Type B pancreatic cell (in vitro differentiated cells): ENCODE measurements around the gene S100P. TPM values are rescaled to one million over a fixed set of nuclear protein-coding genes. Genes with fewer than 3 reads are reported as not detected.
A peak's percentile ranks its signal among the peaks of the same experiment; 100 is the strongest.

Experiments
- DNase-seq: peaks from one replicate; pipeline ENCODE4 v3.0.0; 2021; ENCODE audit warnings: mixed read lengths; ENCODE audit not compliant: unreplicated experiment; ENCODE audit errors: extremely low spot score
- H3K27ac Mint-ChIP-seq: 2 replicates; pipeline ENCODE4 v1.8.0; 2021; ENCODE audit warnings: mild to moderate bottlenecking, mixed read lengths
- H3K27me3 Mint-ChIP-seq: 2 replicates; pipeline ENCODE4 v1.8.0; 2021; ENCODE audit warnings: mixed read lengths
- H3K36me3 Mint-ChIP-seq: 2 replicates; pipeline ENCODE4 v1.8.0; 2021; ENCODE audit warnings: mixed read lengths
- H3K4me1 Mint-ChIP-seq: one replicate; pipeline ENCODE4 v1.8.0; 2021; ENCODE audit warnings: mixed read lengths; ENCODE audit not compliant: unreplicated experiment
- H3K4me3 Mint-ChIP-seq: 2 replicates; pipeline ENCODE4 v1.8.0; 2021; ENCODE audit warnings: mild to moderate bottlenecking, mixed read lengths
- H3K9me3 Mint-ChIP-seq: 2 replicates; pipeline ENCODE4 v1.8.0; 2021; ENCODE audit warnings: mixed read lengths
- CTCF ChIP-seq: fragments of 200-600 bp; sonication (generic); conservative IDR thresholded peaks from 2 replicates; pipeline ENCODE4 v1.5.0; 2021; ENCODE audit warnings: antibody characterized with exemption, mild to moderate bottlenecking
- total RNA-seq: library from RNA; stranded (reverse); gene quantifications from 2 replicates; pipeline ENCODE4 v1.2.1, GENCODE V29; 2021; ENCODE audit warnings: low replicate concordance

S100P gene
- total RNA-seq, 1 donor from 2014 or later = 80.8 TPM

GRCh38 chr4:6731780-6732179 lies 38.1 kb downstream of the S100P start:
- no peaks in the 10 kb centered on the region for H3K9me3 Mint-ChIP-seq
- no peak for TF ChIP-seq CTCF
- H3K27ac Mint-ChIP-seq = peak overlapping the region; percentile 48
- DNase-seq = no peak
- H3K4me3 Mint-ChIP-seq = no peak overlapping the region
- peaks cover 11% of the 10 kb centered on the region for H3K27me3 Mint-ChIP-seq
- no peaks in the 10 kb centered on the region for H3K36me3 Mint-ChIP-seq
- peaks cover 10% of the 10 kb centered on the region for H3K4me1 Mint-ChIP-seq

GRCh38 chr4:6732441-6733357 lies 39.0 kb downstream of the S100P start:
- Mint-ChIP-seq H3K4me3 (no peak overlapping the region), H3K27me3 (peaks cover 11% of the 10 kb centered on the region), H3K27ac (peak overlapping the region; percentile 90), H3K9me3 (no peaks in the 10 kb centered on the region), H3K4me1 (peaks cover 9% of the 10 kb centered on the region), H3K36me3 (no peaks in the 10 kb centered on the region)
- no peak for DNase-seq
- TF ChIP-seq CTCF = no peak

GRCh38 chr4:6733358-6734164 lies 39.9 kb downstream of the S100P start:
- H3K4me1 Mint-ChIP-seq = peaks cover under 1% of the 10 kb centered on the region

GRCh38 chr4:6734165-6734786 lies 40.6 kb downstream of the S100P start:
- H3K27ac Mint-ChIP-seq = peak overlapping the region; percentile 19
- H3K36me3 Mint-ChIP-seq = no peaks in the 10 kb centered on the region
- no peak for DNase-seq
- H3K4me3 Mint-ChIP-seq = no peak overlapping the region
- TF ChIP-seq CTCF = no peak
- H3K9me3 Mint-ChIP-seq = no peaks in the 10 kb centered on the region
- H3K4me1 Mint-ChIP-seq = no peaks in the 10 kb centered on the region
- peaks cover 11% of the 10 kb centered on the region for H3K27me3 Mint-ChIP-seq

More at GRCh38 chr4:6733358-6734164, 39.9 kb downstream of the S100P start:
- H3K27ac Mint-ChIP-seq = peak overlapping the region; percentile 47
- no peaks in the 10 kb centered on the region for H3K36me3 Mint-ChIP-seq
- TF ChIP-seq CTCF = no peak
- H3K4me3 Mint-ChIP-seq = no peak overlapping the region
- H3K9me3 Mint-ChIP-seq = no peaks in the 10 kb centered on the region
- H3K27me3 Mint-ChIP-seq = peaks cover 11% of the 10 kb centered on the region
- no peak for DNase-seq

GRCh38 chr4:6739920-6740319 lies 46.2 kb downstream of the S100P start:
- H3K9me3 Mint-ChIP-seq = no peaks in the 10 kb centered on the region
- H3K27ac Mint-ChIP-seq = no peak overlapping the region

More at GRCh38 chr4:6739920-6740319, 46.2 kb downstream of the S100P start:
- no peaks in the 10 kb centered on the region for H3K36me3 Mint-ChIP-seq
- H3K27me3 Mint-ChIP-seq = peaks cover 3% of the 10 kb centered on the region
- no peak overlapping the region for H3K4me3 Mint-ChIP-seq
- no peak for TF ChIP-seq CTCF
- no peaks in the 10 kb centered on the region for H3K4me1 Mint-ChIP-seq
- DNase-seq = no peak
